OCI-LY1 (cell line): Measurements from ENCODE around the gene SARS1.

Experiments used
- H2AFZ ChIP-seq: fragments of 200-600 bp; sonication (generic), shearing (Covaris generic); 2 replicates; pipeline ENCODE4 v1.6.0; 2014; ENCODE audit warnings: antibody characterized with exemption, mild to moderate bottlenecking, low read length
- H3F3A ChIP-seq: fragments of 200-600 bp; sonication (generic), shearing (Covaris generic); 2 replicates; pipeline ENCODE4 v1.6.0; 2014; ENCODE audit warnings: mild to moderate bottlenecking, antibody characterized with exemption, low read length, moderate library complexity; ENCODE audit not compliant: insufficient read depth
- H3K27ac ChIP-seq: fragments of 200-600 bp; sonication (generic); 2 replicates; pipeline ENCODE4 v1.5.1; 2014; ENCODE audit warnings: low read length, mixed run types, mild to moderate bottlenecking, low read depth; ENCODE audit not compliant: poor library complexity, severe bottlenecking
- H3K27me3 ChIP-seq: fragments of 200-600 bp; sonication (generic); 2 replicates; pipeline ENCODE4 v1.6.0; 2014; ENCODE audit warnings: antibody characterized with exemption, mild to moderate bottlenecking, low read length, moderate library complexity; ENCODE audit not compliant: insufficient read depth
- H3K36me3 ChIP-seq: fragments of 200-600 bp; sonication (generic); 2 replicates; pipeline ENCODE4 v1.6.1; 2014; ENCODE audit warnings: mild to moderate bottlenecking, antibody characterized with exemption, low read length, moderate library complexity, mixed read lengths; ENCODE audit not compliant: insufficient read depth
- H3K4me1 ChIP-seq: fragments of 200-600 bp; sonication (generic); 2 replicates; pipeline ENCODE4 v1.5.1; 2014; ENCODE audit warnings: mild to moderate bottlenecking, low read length, moderate library complexity; ENCODE audit not compliant: insufficient read depth, severe bottlenecking
- H3K4me2 ChIP-seq: fragments of 200-600 bp; sonication (generic), shearing (Covaris generic); 2 replicates; pipeline ENCODE4 v1.6.1; 2014; ENCODE audit warnings: low read length
- H3K4me3 ChIP-seq: fragments of 200-600 bp; sonication (generic); 2 replicates; pipeline ENCODE4 v1.5.1; 2014; ENCODE audit warnings: low read length, low read depth, mild to moderate bottlenecking, mixed read lengths; ENCODE audit not compliant: poor library complexity, severe bottlenecking
- H3K79me2 ChIP-seq: fragments of 200-600 bp; shearing (Covaris generic); 2 replicates; pipeline ENCODE4 v1.6.1; 2016; ENCODE audit warnings: mixed run types, low read length, mixed read lengths; ENCODE audit not compliant: insufficient read depth
- H3K9ac ChIP-seq: fragments of 200-600 bp; sonication (generic), shearing (Covaris generic); 2 replicates; pipeline ENCODE4 v1.6.1; 2014; ENCODE audit warnings: mild to moderate bottlenecking, low read length, mixed read lengths
- H3K9me2 ChIP-seq: fragments of 200-600 bp; sonication (generic), shearing (Covaris generic); 2 replicates; pipeline ENCODE4 v1.6.1; 2014; ENCODE audit warnings: low read depth, mild to moderate bottlenecking, low read length, mixed read lengths
- H3K9me3 ChIP-seq: fragments of 200-600 bp; shearing (Covaris generic); 2 replicates; pipeline ENCODE4 v1.6.1; 2014; ENCODE audit warnings: low read length, mixed read lengths
- H4K20me1 ChIP-seq: fragments of 200-600 bp; sonication (generic), shearing (Covaris generic); 2 replicates; pipeline ENCODE4 v1.6.0; 2016; ENCODE audit warnings: mild to moderate bottlenecking, low read length; ENCODE audit not compliant: insufficient read depth
- CTCF ChIP-seq: fragments of 200-600 bp; sonication (generic), shearing (Covaris generic); IDR thresholded peaks from 2 replicates; pipeline ENCODE4 v1.5.1; 2017; ENCODE audit warnings: mild to moderate bottlenecking, antibody characterized with exemption, low read length, moderate library complexity, mixed read lengths
- EZH2 ChIP-seq: fragments of 200-600 bp; sonication (generic), shearing (Covaris generic); IDR thresholded peaks from 2 replicates; pipeline ENCODE4 v1.8.0; 2017; ENCODE audit warnings: borderline replicate concordance, mixed run types, mild to moderate bottlenecking, antibody characterized with exemption, low read length, moderate library complexity, mixed read lengths

SARS1 gene

DNA sequence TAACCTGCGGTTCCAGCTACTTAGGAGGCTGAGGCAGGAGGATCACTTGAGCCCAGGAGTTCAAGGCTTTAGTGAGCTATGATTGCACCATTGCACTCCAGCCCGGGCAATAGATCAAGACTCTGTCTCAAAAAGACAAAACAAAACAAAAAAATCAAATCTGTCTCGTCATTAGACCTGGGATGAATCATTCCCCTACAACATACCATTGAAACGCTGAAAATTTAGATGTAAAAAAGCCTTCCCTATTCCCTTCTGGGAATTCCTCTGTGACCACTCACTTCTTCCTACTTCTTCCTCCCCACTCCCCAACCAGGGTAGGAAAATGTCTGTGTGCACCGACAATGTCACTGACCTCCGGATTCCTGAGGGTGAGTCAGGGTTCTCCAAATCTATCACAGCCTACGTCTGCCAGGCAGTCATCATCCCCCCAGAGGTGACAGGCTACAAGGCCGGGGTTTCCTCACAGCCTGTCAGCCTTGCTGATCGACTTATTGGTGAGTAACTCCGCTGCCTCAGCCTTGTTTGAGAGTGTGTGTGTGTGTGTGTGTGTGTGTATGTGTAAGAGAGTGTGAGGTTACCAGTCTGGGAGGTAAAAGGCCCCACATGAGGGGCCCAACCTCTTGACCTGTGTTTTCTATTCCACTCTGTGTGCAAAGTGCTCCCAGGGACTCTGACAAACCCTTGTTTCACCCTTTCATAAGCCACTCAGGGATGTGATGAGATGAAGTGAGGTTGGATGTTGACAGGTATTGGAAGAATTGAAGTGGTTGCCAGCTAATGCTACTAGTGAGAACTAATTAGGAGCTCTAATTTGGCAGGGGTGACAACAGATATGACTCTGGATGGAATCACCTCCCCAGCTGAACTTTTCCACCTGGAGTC is 16.3 kb upstream of the SARS1 start:
- H3K36me3 ChIP-seq, result peaks cover 4% of the 10 kb centered on the region; the same call in 1 of the 2 replicates
- no peak for TF ChIP-seq CTCF
- no peak for TF ChIP-seq EZH2
- no peak overlapping the region for H2AFZ ChIP-seq
- no peaks in the 10 kb centered on the region for H3F3A ChIP-seq
- no peak overlapping the region for H3K4me2 ChIP-seq
- H3K9ac ChIP-seq, result no peak overlapping the region
- H3K4me3 ChIP-seq, result no peak overlapping the region
- H4K20me1 ChIP-seq, result no peaks in the 10 kb centered on the region
- H3K79me2 ChIP-seq, result no peaks in the 10 kb centered on the region
- H3K9me2 ChIP-seq, result no peaks in the 10 kb centered on the region
- H3K27ac ChIP-seq, result no peak overlapping the region
- no peaks in the 10 kb centered on the region for H3K27me3 ChIP-seq
- no peaks in the 10 kb centered on the region for H3K9me3 ChIP-seq
- H3K4me1 ChIP-seq, result peaks cover 12% of the 10 kb centered on the region

- H3F3A ChIP-seq, result no peaks in the 10 kb centered on the region
- H3K9me3 ChIP-seq, result no peaks in the 10 kb centered on the region
- no peak overlapping the region for H3K4me3 ChIP-seq
- no peak overlapping the region for H3K9ac ChIP-seq
- no peak overlapping the region for H3K27ac ChIP-seq
- no peaks in the 10 kb centered on the region for H4K20me1 ChIP-seq
- H3K27me3 ChIP-seq, result no peaks in the 10 kb centered on the region
- H3K4me2 ChIP-seq, result no peak overlapping the region
- H2AFZ ChIP-seq, result no peak overlapping the region
- TF ChIP-seq CTCF (no peak), EZH2 (no peak)
- H3K9me2 ChIP-seq, result no peaks in the 10 kb centered on the region
- no peaks in the 10 kb centered on the region for H3K79me2 ChIP-seq
- peaks cover 9% of the 10 kb centered on the region; the same call in 1 of the 2 replicates for H3K36me3 ChIP-seq
- peaks cover 12% of the 10 kb centered on the region for H3K4me1 ChIP-seq
These were observed 15.5 kb upstream of the SARS1 start for GRCh38 chr1:109198043-109198695.

- no peaks in the 10 kb centered on the region for H3K9me2 ChIP-seq
- no peak overlapping the region for H3K9ac ChIP-seq
- peaks cover 10% of the 10 kb centered on the region; the same call in 1 of the 2 replicates for H3K36me3 ChIP-seq
- H2AFZ ChIP-seq, result no peak overlapping the region
- H3K4me2 ChIP-seq, result no peak overlapping the region
- TF ChIP-seq CTCF (no peak), EZH2 (no peak)
- peaks cover 10% of the 10 kb centered on the region for H3K4me1 ChIP-seq
- no peaks in the 10 kb centered on the region for H4K20me1 ChIP-seq
- H3K9me3 ChIP-seq, result no peaks in the 10 kb centered on the region
- H3K27ac ChIP-seq, result no peak overlapping the region
- no peaks in the 10 kb centered on the region for H3K79me2 ChIP-seq
- H3K4me3 ChIP-seq, result no peak overlapping the region
- no peaks in the 10 kb centered on the region for H3F3A ChIP-seq
- no peaks in the 10 kb centered on the region for H3K27me3 ChIP-seq
These were observed 15.0 kb upstream of the SARS1 start for GRCh38 chr1:109198745-109199144.
